ENCODE data around the gene CBX7.

Gene CBX7

GRCh38 chr22:39132281-39132680 lies 20.2 kb downstream of the CBX7 start:
- H3K4me3 ChIP-seq (replicated peaks; ENCODE audit: insufficient read depth, low read length): no peak overlapping the region
- no peak overlapping the region for H3K27ac ChIP-seq (replicated peaks)
- no peaks in the 10 kb centered on the region for H3K27me3 ChIP-seq (ENCODE audit: insufficient read depth, poor library complexity, severe bottlenecking)
- TF ChIP-seq REST (IDR thresholded peaks at IDR 0.05; ENCODE audit: insufficient replicate concordance, low read depth) (no peak), GABPA (IDR thresholded peaks at IDR 0.05; ENCODE audit: low read depth) (no peak), POLR2AphosphoS5 (IDR thresholded peaks at IDR 0.05; ENCODE audit: low read depth) (no peak), SPI1 (IDR thresholded peaks at IDR 0.05; ENCODE audit: borderline replicate concordance, low read depth) (no peak), CTCF (IDR thresholded peaks at IDR 0.05; ENCODE audit: insufficient read depth, low read length) (no peak)
- no peak for DNase-seq (ENCODE audit: low read depth in 1 of 2, low spot score in 1 of 2)

GRCh38 chr22:39130892-39131855 lies 21.3 kb downstream of the CBX7 start:
- DNase-seq (ENCODE audit: low read depth in 1 of 2, low spot score in 1 of 2): peak in 1 of 2 experiments; percentile 33
- Histone ChIP-seq H3K27me3 (ENCODE audit: insufficient read depth, poor library complexity, severe bottlenecking) (no peaks in the 10 kb centered on the region), H3K4me3 (replicated peaks; ENCODE audit: insufficient read depth, low read length) (no peak overlapping the region), H3K27ac (replicated peaks) (no peak overlapping the region)
- TF ChIP-seq CTCF (IDR thresholded peaks at IDR 0.05; ENCODE audit: insufficient read depth, low read length) (no peak), GABPA (IDR thresholded peaks at IDR 0.05; ENCODE audit: low read depth) (no peak), REST (IDR thresholded peaks at IDR 0.05; ENCODE audit: insufficient replicate concordance, low read depth) (no peak), SPI1 (IDR thresholded peaks at IDR 0.05; ENCODE audit: borderline replicate concordance, low read depth) (no peak), POLR2AphosphoS5 (IDR thresholded peaks at IDR 0.05; ENCODE audit: low read depth) (no peak)

- no peak for TF ChIP-seq REST (IDR thresholded peaks at IDR 0.05; ENCODE audit: insufficient replicate concordance, low read depth)
- TF ChIP-seq POLR2AphosphoS5 (IDR thresholded peaks at IDR 0.05; ENCODE audit: low read depth): no peak
- no peak for TF ChIP-seq CTCF (IDR thresholded peaks at IDR 0.05; ENCODE audit: insufficient read depth, low read length)
- no peak for TF ChIP-seq GABPA (IDR thresholded peaks at IDR 0.05; ENCODE audit: low read depth)
- no peak for DNase-seq (ENCODE audit: low read depth in 1 of 2, low spot score in 1 of 2)
- Histone ChIP-seq H3K27ac (replicated peaks) (no peak overlapping the region), H3K4me3 (replicated peaks; ENCODE audit: insufficient read depth, low read length) (no peak overlapping the region), H3K27me3 (ENCODE audit: insufficient read depth, poor library complexity, severe bottlenecking) (no peaks in the 10 kb centered on the region)
These were observed 22.3 kb downstream of the CBX7 start for GRCh38 chr22:39130152-39130704.

Data from HL-60 (cell line).